HG03575 (cell line): ENCODE data around the gene FLG.
"Not testable (repeated sequence)": the region's sequence is repeated elsewhere in the genome, so short reads cannot be mapped to it uniquely, and the experiment has no call there.

Experiments
- ATAC-seq: cut with Tn5 transposase; IDR thresholded peaks from one replicate; pipeline ENCODE4 v1.9.1; 2021; ENCODE audit not compliant: unreplicated experiment, insufficient number of reproducible peaks, low FRiP score; ENCODE audit errors: extremely low read depth

The FLG gene

GRCh38 chr1:152325111-152325510 is at the start of gene FLG:
FLG (minus strand) TSS chr1:152325239; CDS start chr1:152315456, 9,783 bp downstream.
- no peak for ATAC-seq

- no peak for ATAC-seq
Measured at GRCh38 chr1:152374451-152374850, 49.4 kb upstream of the FLG start.

DNA sequence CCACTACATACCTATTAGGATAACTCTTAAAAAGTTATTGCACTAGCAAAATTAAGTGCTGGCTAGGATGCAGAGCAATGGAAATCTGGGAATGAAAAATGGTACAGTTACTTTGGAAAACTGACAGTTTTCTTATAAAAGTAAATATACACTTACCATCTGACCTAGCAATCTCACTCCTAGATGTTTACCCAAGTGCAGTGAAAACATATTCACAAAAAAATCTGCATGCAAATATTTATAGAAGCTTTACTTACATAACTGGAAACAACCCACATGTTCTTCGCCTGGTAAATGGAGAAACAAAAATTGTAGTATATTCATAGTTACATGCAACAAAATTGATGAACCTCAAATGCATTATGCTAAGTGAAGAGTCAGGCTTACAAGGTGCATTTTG is 47.6 kb upstream of the FLG start:
- ATAC-seq: no peak

DNA sequence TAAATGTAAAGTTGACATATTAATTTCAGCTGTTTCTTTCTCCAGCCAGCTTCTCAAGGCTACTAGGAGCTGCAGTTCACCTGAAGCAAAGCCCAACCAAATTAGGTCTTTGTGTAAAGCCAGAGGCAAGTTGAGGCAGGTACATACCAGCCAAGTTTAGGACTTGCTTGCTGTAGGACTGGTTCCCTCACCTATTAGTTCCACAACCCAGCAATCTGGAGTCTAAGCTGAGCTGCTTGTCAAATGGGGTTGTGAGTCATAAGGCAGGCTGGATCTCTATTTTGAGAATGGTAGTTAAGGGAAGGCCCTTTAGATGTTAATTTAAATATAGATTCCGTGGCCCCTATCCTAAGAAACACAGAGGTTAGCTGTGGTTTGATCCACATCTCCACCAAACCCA is 42.4 kb upstream of the FLG start:
- ATAC-seq: no peak

DNA sequence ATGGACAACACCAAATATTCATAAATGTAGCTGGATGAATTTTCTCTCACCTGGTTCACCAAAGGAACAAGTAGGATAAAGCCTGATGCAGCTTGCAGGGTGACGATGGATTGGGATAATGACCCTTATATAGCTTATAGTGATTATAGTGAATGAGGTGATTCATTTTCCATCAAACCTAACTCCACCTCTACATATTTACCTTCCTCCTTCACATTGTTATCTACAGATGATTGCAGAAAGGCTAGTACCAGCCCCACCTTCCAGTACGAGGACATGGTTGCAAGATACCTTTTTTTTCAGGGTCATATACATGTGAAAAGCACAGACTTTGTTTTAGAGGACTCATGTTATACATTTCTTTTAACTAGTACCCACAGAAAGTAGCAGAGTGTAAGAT is 34.9 kb upstream of the FLG start, which contains the start of gene FLG2:
FLG2 (minus strand) TSS at position 101 of the 400 bp plus-strand sequence. CDS start 1,122 bp downstream, outside the sequence.
- no peak for ATAC-seq

DNA sequence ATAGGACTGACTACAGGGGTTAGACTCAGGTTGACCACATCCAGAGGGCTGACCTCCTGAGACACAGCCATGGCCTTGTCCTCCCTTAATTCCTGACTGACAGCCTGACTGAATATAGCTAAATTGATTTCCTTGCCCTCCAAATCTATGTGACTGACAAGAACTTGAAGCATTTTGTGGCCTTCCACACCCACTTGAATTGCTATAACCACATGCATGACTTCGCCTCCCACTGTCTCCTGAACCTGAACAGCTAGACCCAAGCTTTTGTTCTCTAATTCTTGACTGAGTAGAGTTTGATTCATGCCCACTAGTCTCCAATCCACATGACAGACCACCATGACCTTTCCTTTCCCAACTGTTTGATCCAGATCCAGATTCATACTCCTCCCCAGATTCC is 31.7 kb upstream of the FLG start:
- ATAC-seq: no peak

DNA sequence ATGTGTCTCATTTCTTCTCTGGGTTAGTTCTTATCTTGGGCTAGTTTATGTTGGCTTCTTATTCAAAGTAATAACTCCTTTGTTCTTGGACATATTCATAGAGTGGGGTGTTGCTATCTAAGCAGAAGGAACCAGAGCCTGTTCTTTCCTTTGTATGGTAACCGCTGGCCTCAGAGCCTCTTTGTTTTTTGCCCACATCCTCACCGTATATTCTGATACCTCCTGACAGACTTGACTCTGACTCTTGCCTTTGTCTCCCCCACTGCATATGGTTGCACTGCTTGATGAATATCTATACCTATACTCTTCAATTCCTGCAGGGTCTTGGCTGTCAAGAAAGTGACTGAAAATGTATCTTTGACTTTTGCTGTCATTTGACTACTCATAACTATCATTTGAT is 24.6 kb upstream of the FLG start:
- no peak for ATAC-seq

GRCh38 chr1:152348447-152348846 is 23.4 kb upstream of the FLG start:
- ATAC-seq: no peak

DNA sequence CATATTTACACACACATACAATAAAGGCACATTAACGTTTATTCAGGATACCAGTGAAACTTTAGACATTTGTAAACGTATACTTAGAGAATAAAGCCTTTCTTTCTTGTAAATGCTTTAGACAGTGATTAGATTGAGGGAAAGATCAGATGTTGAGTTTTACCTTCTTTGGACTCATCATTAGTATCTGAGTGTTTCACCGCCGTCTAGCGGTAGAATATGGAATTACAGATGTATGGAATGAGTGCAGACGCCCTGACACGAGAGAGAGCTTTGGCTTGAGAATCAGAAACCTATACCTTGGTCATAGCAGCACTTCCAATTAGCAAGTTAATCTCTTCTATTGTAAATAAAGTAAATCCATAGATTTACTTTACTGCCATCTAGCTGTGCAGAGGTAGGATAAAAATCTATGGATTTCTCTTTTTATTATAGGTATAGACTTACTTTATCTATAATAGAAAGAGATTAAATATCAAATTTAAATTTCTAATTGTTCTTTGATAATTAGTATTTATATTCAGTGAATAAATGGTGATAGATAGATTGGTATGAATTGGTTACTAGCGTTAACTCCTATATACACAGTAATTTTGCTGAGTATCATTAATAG is 22.2 kb upstream of the FLG start:
- no peak for ATAC-seq

DNA sequence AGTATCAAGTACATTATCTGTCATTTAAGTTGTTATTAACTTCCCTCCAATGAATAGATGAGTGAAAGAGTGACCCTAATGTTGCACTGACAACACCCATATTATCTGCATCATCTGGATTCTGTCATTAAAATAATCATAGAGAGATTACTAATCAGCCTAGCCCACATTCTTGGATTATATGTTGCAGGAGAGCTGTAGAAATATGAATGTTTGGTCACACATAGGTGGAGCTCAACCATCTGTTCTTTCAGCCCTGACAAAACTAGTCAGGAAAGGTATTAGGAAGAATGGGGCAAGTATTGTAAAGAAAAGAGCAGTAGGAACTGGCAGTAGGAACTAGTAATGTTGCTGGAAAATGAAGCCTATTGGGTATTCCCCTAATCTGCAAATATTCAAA is 19.4 kb upstream of the FLG start:
- no peak for ATAC-seq

- no peak for ATAC-seq
Measured at GRCh38 chr1:152343006-152343405, 18.0 kb upstream of the FLG start.

- ATAC-seq: no peak
Measured at GRCh38 chr1:152335399-152335798, 10.4 kb upstream of the FLG start.

DNA sequence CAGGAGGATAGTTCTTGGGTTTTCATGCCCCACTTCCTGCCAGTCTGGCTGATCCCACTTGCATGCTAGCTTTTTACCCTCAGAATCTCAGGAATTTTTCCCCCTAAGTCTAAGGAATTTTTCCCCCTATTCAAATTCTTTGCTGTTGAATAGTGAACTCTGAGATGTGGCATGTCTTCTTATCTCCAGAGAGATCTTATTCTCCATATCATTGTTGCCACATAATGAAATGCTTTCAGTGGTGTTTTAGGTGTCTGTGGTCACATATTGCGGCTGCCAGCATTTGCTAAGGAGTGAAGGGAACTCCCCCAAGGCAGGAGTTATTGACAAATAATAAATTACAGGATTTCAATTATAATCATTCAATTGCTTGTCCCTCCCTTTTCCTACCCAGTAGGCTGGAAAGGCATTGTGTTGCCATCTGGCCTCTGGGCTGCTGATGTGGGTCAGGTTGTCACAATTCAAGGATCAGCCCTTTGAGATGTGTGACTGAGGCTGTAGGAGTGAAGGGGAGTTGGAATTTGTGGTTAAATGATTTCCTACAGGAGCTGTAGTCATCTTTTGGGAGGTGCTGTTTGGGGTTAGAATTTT is 3.9 kb upstream of the FLG start:
- ATAC-seq: no peak

- ATAC-seq: no peak
Measured at GRCh38 chr1:152313970-152314369, 11.1 kb downstream of the FLG start.

GRCh38 chr1:152313319-152313801 is 11.7 kb downstream of the FLG start:
- no peak for ATAC-seq

DNA sequence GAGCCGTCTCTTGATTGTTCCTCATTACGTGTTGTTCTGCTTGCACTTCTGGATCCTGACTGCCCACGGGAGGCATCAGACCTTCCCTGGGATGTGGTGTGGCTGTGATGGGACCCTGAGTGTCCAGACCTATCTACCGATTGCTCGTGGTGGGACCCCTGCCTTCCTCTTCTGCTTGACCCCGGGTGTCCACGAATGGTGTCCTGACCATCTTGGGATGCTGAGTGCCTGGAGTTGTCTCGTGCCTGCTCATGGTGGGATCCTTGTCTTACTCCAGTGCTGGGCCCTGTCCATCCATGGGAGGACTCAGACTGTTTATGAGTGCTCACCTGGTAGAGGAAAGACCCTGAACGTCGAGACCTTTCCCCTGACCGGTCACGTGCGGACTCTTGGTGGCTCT is 12.9 kb downstream of the FLG start:
- ATAC-seq: not testable (repeated sequence)

DNA sequence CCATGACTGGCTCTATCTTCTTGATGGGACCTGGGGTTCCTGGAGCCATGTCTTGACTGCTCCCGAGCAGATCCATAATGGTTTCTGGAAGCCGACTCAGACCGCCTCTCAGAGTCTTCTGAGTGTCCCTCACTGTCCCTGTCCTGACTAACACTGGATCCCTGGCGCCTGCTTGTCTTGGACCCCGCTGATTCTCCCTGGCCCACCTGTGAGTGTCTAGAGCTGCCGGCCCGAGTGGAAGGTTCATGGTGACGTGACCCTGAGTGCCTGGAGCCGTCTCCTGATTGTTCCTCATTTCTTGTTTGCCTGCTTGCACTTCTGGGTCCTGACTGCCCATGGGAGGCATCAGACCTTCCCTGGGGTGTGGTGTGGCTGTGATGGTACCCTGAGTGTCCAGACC is 15.1 kb downstream of the FLG start:
- ATAC-seq: no peak

DNA sequence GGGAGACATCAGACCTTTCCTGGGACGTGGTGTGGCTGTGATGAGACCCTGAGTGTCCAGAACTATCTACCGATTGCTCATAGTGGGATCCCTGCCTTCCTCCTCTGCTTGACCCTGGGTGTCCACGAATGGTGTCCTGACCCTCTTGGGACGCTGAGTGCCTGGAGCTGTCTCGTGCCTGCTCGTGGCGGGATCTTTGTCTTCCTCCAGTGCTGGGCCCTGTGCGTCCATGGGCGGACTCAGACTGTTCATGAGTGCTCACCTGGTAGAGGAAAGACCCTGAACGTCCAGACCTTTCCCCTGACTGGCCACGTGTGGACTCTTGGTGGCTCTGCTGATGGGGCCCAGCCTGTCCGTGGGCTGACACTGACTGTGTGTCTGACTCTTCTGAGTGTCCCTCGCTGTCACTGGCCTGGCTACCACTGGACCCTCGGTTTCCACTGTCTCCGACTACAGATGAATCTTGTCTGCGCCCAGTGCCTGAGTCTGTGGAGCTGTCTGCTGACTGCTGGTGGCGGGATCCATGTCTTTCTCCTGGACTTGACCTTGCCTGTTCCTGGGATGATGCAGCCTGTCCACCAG is 15.6 kb downstream of the FLG start:
- not testable (repeated sequence) for ATAC-seq

DNA sequence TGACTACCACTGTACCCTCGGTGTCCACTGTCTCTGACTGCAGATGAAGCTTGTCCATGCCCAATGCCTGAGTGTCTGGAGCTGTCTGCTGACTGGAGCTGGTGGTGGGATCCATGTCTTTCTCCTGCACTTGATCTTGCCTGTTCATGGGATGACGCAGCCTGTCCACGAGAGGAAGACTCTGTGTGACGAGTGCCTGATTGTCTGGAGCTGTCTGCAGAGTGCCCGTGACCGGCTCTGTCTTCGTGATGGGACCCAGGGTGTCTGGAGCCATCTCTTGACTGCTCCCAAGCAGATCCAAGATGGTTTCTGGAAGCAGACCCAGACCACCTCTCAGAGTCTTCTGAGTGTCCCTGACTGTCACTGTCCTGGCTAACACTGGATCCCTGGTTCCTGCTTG is 16.3 kb downstream of the FLG start:
- not testable (repeated sequence) for ATAC-seq

DNA sequence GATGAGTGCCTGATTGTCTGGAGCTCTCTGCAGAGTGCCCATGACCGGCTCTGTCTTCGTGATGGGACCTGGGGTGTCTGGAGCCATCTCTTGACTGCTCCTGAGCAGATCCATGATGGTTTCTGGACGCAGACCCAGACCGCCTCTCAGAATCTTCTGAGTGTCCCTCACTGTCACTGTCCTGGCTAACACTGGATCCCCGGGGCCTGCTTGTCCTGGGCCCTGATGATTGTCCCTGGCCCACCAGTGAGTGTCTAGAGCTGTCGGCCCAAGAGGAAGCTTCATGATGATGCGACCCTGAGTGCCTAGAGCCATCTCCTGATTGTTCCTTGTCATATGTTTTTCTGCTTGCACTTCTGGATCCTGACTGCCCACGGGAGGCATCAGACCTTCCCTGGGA is 17.1 kb downstream of the FLG start:
- not testable (repeated sequence) for ATAC-seq
